ENCODE results near the gene SIK2. TPM values are rescaled to one million over a fixed set of nuclear protein-coding genes. Genes with fewer than 3 reads are reported as not detected.

Gene SIK2
- total and polyA plus RNA-seq, 9 of the 15 experiments (the other 6 are each of a cell fraction or from before 2014, with no cell fraction given), result 0.74 to 11.6 (median 3.8) TPM

DNA sequence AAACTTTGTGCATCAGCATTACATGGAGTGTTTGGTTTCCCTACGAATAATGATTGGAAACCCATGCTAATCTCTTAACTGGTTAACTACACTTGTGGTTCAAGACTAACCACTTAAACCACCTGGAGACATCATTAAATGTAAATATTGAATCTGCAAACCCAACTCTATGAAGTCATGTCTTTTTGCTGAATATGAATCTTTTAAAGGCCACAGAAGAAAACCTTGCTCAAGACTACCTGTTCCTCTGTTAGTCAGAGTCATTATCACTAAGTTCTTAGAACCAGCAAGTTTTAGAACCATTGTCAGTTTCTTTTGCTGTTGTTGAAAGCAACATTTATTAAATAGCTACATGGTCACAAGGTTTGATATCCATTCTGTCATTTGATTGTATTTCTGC, 70.7 kb downstream of the SIK2 start (continued):
- TF ChIP-seq, protein P1, sequence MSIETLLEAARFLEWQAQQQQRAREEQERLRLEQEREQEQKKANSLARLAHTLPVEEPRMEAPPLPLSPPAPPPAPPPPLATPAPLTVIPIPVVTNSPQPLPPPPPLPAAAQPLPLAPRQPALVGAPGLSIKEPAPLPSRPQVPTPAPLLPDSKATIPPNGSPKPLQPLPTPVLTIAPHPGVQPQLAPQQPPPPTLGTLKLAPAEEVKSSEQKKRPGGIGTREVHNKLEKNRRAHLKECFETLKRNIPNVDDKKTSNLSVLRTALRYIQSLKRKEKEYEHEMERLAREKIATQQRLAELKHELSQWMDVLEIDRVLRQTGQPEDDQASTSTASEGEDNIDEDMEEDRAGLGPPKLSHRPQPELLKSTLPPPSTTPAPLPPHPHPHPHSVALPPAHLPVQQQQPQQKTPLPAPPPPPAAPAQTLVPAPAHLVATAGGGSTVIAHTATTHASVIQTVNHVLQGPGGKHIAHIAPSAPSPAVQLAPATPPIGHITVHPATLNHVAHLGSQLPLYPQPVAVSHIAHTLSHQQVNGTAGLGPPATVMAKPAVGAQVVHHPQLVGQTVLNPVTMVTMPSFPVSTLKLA (conservative IDR thresholded peaks at IDR 0.05), result no peak
- TF ChIP-seq, protein P2, sequence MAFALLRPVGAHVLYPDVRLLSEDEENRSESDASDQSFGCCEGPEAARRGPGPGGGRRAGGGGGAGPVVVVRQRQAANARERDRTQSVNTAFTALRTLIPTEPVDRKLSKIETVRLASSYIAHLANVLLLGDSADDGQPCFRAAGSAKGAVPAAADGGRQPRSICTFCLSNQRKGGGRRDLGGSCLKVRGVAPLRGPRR (CRISPR knock-in tag; IDR thresholded peaks at IDR 0.05), result no peak
- TF ChIP-seq, protein P3, sequence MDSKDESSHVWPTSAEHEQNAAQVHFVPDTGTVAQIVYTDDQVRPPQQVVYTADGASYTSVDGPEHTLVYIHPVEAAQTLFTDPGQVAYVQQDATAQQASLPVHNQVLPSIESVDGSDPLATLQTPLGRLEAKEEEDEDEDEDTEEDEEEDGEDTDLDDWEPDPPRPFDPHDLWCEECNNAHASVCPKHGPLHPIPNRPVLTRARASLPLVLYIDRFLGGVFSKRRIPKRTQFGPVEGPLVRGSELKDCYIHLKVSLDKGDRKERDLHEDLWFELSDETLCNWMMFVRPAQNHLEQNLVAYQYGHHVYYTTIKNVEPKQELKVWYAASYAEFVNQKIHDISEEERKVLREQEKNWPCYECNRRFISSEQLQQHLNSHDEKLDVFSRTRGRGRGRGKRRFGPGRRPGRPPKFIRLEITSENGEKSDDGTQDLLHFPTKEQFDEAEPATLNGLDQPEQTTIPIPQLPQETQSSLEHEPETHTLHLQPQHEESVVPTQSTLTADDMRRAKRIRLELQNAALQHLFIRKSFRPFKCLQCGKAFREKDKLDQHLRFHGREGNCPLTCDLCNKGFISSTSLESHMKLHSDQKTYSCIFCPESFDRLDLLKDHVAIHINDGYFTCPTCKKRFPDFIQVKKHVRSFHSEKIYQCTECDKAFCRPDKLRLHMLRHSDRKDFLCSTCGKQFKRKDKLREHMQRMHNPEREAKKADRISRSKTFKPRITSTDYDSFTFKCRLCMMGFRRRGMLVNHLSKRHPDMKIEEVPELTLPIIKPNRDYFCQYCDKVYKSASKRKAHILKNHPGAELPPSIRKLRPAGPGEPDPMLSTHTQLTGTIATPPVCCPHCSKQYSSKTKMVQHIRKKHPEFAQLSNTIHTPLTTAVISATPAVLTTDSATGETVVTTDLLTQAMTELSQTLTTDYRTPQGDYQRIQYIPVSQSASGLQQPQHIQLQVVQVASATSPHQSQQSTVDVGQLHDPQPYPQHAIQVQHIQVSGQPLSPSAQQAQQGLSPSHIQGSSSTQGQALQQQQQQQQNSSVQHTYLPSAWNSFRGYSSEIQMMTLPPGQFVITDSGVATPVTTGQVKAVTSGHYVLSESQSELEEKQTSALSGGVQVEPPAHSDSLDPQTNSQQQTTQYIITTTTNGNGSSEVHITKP (IDR thresholded peaks at IDR 0.05; ENCODE audit: partially characterized antibody), result no peak

DNA sequence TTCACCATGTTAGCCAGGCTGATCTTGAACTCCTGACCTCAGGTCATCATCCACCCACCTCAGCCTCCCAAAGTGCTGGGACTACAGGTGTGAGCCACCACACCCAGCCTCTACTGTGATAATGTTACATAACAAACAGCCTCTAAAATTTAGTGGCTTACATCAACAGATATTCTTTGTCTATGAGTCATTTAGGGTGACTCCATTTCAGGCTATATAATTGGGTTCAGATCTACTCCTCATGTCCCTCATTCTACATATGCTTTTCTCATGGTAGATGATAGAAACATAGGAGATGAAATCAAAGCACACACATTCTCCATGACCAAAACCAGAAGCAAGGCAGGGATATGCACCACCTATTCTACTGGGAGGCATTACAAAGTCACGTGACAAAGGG, 72.7 kb downstream of the SIK2 start:
- FAIRE-seq (no peak), ATAC-seq (no peak), DNase-seq (ENCODE audit: extremely low read depth in 1 of 4, low spot score in 3 of 4) (no peak)
- Histone ChIP-seq H3K9me3 (replicated peaks; ENCODE audit: control insufficient read depth, insufficient read depth, low read depth, low read length) (no peaks in the 10 kb centered on the region), H3K27ac (ENCODE audit: extremely low read depth, low read depth, low read length) (no peak overlapping the region), H3K27me3 (ENCODE audit: control insufficient read depth in 2 of 2, insufficient read depth in 2 of 2, low read length in 2 of 2) (no peaks in the 10 kb centered on the region), H4K20me1 (replicated peaks; ENCODE audit: control insufficient read depth, insufficient read depth, low read length) (no peaks in the 10 kb centered on the region), H3K4me1 (replicated peaks in 1 of 2; ENCODE audit: control insufficient read depth in 2 of 2, insufficient read depth in 2 of 2, low read length in 2 of 2) (no peaks in the 10 kb centered on the region), H2AFZ (ENCODE audit: low read depth, low read length) (no peak overlapping the region), H3K79me2 (ENCODE audit: control insufficient read depth, insufficient read depth, low read length) (no peaks in the 10 kb centered on the region), H3K4me2 (ENCODE audit: insufficient read depth, low read length) (no peak overlapping the region), H3K9me1 (ENCODE audit: control insufficient read depth, insufficient read depth, low read length) (no peaks in the 10 kb centered on the region), H3K4me3 (no peak overlapping the region), H3K36me3 (ENCODE audit: control insufficient read depth, insufficient read depth, low read length) (peaks cover 9% of the 10 kb centered on the region; the same call in 1 of the 3 replicates), H3K9ac (ENCODE audit: insufficient read depth in 1 of 2, low read depth in 2 of 2, low read length in 2 of 2) (no peak overlapping the region)
- intact Hi-C loops (cut with micrococcal nuclease), result no loop called here
- POLR2A ChIA-PET, result interaction anchor here (1.0 kb wide), 1 partner anchor 11 kb away, joined by 5 read pairs; no protein-coding TSS in a partner anchor
- 84% methylated on average over 1 of the region's 1 CpG for WGBS (ENCODE audit: insufficient coverage, low coverage, missing lambda C conversion rate)
- CTCF ChIA-PET (ENCODE audit: low intra/inter-chr PET ratio), result no interaction called here
- in situ Hi-C loops (cut with MboI), result no loop called here
- BruUV-seq (replicated peaks), result no TSS peak
- no peak for TF ChIP-seq BCL6 (CRISPR knock-in tag; IDR thresholded peaks at IDR 0.05)
- no peak for TF ChIP-seq RBM17 (IDR thresholded peaks at IDR 0.05; ENCODE audit: borderline replicate concordance, low read depth, low read length)
- no peak for TF ChIP-seq SREBF2 (CRISPR knock-in tag; IDR thresholded peaks at IDR 0.05)
- TF ChIP-seq SIN3B (IDR thresholded peaks at IDR 0.05; ENCODE audit: low read depth), result no peak
- TF ChIP-seq, protein P4, sequence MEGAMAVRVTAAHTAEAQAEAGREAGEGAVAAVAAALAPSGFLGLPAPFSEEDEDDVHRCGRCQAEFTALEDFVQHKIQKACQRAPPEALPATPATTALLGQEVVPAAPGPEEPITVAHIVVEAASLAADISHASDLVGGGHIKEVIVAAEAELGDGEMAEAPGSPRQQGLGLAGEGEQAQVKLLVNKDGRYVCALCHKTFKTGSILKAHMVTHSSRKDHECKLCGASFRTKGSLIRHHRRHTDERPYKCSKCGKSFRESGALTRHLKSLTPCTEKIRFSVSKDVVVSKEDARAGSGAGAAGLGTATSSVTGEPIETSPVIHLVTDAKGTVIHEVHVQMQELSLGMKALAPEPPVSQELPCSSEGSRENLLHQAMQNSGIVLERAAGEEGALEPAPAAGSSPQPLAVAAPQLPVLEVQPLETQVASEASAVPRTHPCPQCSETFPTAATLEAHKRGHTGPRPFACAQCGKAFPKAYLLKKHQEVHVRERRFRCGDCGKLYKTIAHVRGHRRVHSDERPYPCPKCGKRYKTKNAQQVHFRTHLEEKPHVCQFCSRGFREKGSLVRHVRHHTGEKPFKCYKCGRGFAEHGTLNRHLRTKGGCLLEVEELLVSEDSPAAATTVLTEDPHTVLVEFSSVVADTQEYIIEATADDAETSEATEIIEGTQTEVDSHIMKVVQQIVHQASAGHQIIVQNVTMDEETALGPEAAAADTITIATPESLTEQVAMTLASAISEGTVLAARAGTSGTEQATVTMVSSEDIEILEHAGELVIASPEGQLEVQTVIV (CRISPR knock-in tag; IDR thresholded peaks at IDR 0.05; ENCODE audit: borderline replicate concordance), result no peak
- TF ChIP-seq, protein P5, sequence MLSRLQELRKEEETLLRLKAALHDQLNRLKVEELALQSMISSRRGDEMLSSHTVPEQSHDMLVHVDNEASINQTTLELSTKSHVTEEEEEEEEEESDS (CRISPR knock-in tag; IDR thresholded peaks at IDR 0.05), result no peak
- no peak for TF ChIP-seq ZNF239 (CRISPR knock-in tag; IDR thresholded peaks at IDR 0.05)
- TF ChIP-seq TFAM (CRISPR knock-in tag; conservative IDR thresholded peaks at IDR 0.05), result no peak
- no peak for TF ChIP-seq GABPB2 (CRISPR knock-in tag; conservative IDR thresholded peaks at IDR 0.05)
